ENCODE data around the gene NANS.

DNA sequence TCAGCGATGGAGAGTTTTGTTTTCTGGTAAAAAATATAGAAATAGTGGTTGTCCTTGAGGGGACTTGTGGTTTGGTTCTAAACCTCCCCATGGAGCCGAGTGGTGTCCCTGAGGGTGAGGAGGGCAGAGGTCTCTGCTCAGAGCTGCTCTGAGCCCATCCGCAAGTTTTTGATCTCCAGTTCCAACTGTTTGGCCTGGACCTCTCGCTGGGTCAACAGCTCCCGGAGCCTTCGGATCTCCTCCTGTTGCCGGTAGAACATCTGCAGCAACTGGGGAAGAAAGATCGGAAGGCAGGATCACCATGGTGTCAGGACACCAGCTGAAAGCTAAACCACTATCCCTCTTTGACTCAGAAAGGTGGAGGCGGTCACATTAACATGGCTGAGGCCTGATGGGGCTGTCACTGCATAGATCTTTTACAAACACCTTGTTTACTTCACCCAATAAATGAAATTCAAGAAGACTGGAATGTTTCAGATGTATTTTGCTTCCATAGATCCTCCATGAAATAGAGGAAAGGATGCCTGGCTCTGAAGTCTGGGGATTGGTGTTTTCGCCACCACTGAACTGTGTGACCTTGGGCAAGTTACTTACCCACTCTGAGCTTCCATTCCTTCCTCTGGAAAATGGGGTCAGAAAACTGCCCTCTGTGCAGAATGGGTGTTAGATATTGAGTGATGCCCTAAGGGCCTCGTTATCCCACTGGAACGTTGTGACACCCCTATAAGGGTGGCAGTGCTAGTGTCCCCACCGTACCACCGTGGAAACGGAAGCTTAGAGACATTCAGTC is 68.3 kb downstream of the NANS start:
- no peak for TF ChIP-seq CTCF (IDR thresholded peaks at IDR 0.05)
- no peak for TF ChIP-seq POLR2AphosphoS5 (IDR thresholded peaks at IDR 0.05)
- no peak for TF ChIP-seq POLR2A (IDR thresholded peaks at IDR 0.05)
